Smooth muscle cell (in vitro differentiated cells): Measurements from ENCODE around the gene LEMD3. TPM values are rescaled to one million over a fixed set of nuclear protein-coding genes. Genes with fewer than 3 reads are reported as not detected.

Source experiments
- DNase-seq: peaks from one replicate; lab custom pipeline; 2025; ENCODE audit not compliant: unreplicated experiment; lab: John Stamatoyannopoulos, UW
- H2AFZ ChIP-seq: fragments of 200-600 bp; sonication (generic); 2 replicates; pipeline ENCODE4 v1.6.0; 2016; ENCODE audit warnings: antibody characterized with exemption, low read depth, mild to moderate bottlenecking
- H3F3A ChIP-seq: fragments of 200-600 bp; sonication (generic); 2 replicates; pipeline ENCODE4 v1.6.0; 2017; ENCODE audit warnings: antibody characterized with exemption, low read depth
- H3K27ac ChIP-seq: fragments of 200-600 bp; sonication (generic); 2 replicates; pipeline ENCODE4 v1.5.1; 2016; ENCODE audit warnings: low read depth, mild to moderate bottlenecking
- H3K27me3 ChIP-seq: fragments of 200-600 bp; sonication (generic); 2 replicates; pipeline ENCODE4 v1.6.1; 2016; ENCODE audit warnings: low read depth, mild to moderate bottlenecking
- H3K36me3 ChIP-seq: fragments of 200-600 bp; sonication (generic); 2 replicates; pipeline ENCODE4 v1.5.1; 2016; ENCODE audit warnings: low read depth
- H3K4me1 ChIP-seq: fragments of 200-600 bp; sonication (generic); 2 replicates; pipeline ENCODE4 v1.5.1; 2016; ENCODE audit warnings: low read depth
- H3K4me2 ChIP-seq: fragments of 200-600 bp; sonication (generic); 2 replicates; pipeline ENCODE4 v1.6.0; 2016; ENCODE audit warnings: mild to moderate bottlenecking
- H3K4me3 ChIP-seq: fragments of 200-600 bp; sonication (generic); 2 replicates; pipeline ENCODE4 v1.5.1; 2016; ENCODE audit warnings: mild to moderate bottlenecking
- H3K79me2 ChIP-seq: fragments of 200-600 bp; sonication (generic); 2 replicates; pipeline ENCODE4 v1.6.0; 2016; ENCODE audit warnings: low read depth, mild to moderate bottlenecking
- H3K9ac ChIP-seq: fragments of 200-600 bp; sonication (generic); 2 replicates; pipeline ENCODE4 v1.6.0; 2016; ENCODE audit warnings: low read depth
- H3K9me3 ChIP-seq: fragments of 200-600 bp; sonication (generic); replicated peaks from 2 replicates; pipeline ENCODE4 v1.5.1; 2016; ENCODE audit warnings: low read depth
- H4K20me1 ChIP-seq: fragments of 200-600 bp; sonication (generic); 2 replicates; pipeline ENCODE4 v1.6.0; 2016; ENCODE audit warnings: low read depth
- CTCF ChIP-seq: fragments of 200-600 bp; sonication (generic); IDR thresholded peaks from 2 replicates; pipeline ENCODE4 v1.5.1; 2017; ENCODE audit warnings: borderline replicate concordance, mild to moderate bottlenecking, antibody characterized with exemption; ENCODE audit not compliant: insufficient read depth, poor library complexity, severe bottlenecking
- WGBS: methylation state at CpG from one replicate; pipeline ENCODE4 v1.1.7; 2016; ENCODE audit warnings: low lambda C conversion rate; 5-methylcytosine and 5-hydroxymethylcytosine counted together
- polyA plus RNA-seq: library from polyadenylated mRNA; unstranded; fragments of >200 nt; fragmentation: Nextera tagmentation; extraction: Ambion mirVana; gene quantifications from 2 replicates; pipeline ENCODE4 v1.2.1, GENCODE V29; 2016
- total RNA-seq: library from RNA; depleted of rRNA; stranded (reverse); fragments of >200 nt; gene quantifications from 2 replicates; pipeline ENCODE4 v1.2.3, GENCODE V29; 2014

Gene LEMD3
- total and polyA plus RNA-seq, 2 experiments from 2014 or later: 14.8 to 55.1 TPM

- Histone ChIP-seq H3K9me3 (no peaks in the 10 kb centered on the region), H3K27ac (no peak overlapping the region), H3K36me3 (no peaks in the 10 kb centered on the region), H2AFZ (no peak overlapping the region), H4K20me1 (peaks cover 25% of the 10 kb centered on the region), H3K4me2 (no peak overlapping the region), H3K79me2 (peaks cover 34% of the 10 kb centered on the region), H3K27me3 (no peaks in the 10 kb centered on the region), H3F3A (no peaks in the 10 kb centered on the region), H3K4me3 (no peak overlapping the region), H3K4me1 (peaks cover 6% of the 10 kb centered on the region), H3K9ac (no peak overlapping the region)
- DNase-seq: no peak
- TF ChIP-seq CTCF: no peak
- 97% methylated on average over 3 of the region's 3 CpGs for WGBS
Measured at GRCh38 chr12:65276916-65277530, 107.6 kb downstream of the LEMD3 start.

- Histone ChIP-seq H3K27ac (peak overlapping the region; percentile 91), H4K20me1 (peaks cover 36% of the 10 kb centered on the region), H3K4me2 (peak overlapping the region; percentile 97), H3K4me3 (peak overlapping the region; percentile 86), H3K4me1 (peaks cover 6% of the 10 kb centered on the region), H3K79me2 (peaks cover 45% of the 10 kb centered on the region), H3K9me3 (no peaks in the 10 kb centered on the region), H3K9ac (peak overlapping the region; percentile 86), H3F3A (no peaks in the 10 kb centered on the region), H3K36me3 (no peaks in the 10 kb centered on the region), H2AFZ (peak overlapping the region; percentile 96), H3K27me3 (no peaks in the 10 kb centered on the region)
- no peak for TF ChIP-seq CTCF
- DNase-seq: peak; percentile 27
- 6% methylated on average over 20 of the region's 23 CpGs for WGBS
Measured at GRCh38 chr12:65277994-65278575, 108.7 kb downstream of the LEMD3 start.

GRCh38 chr12:65278576-65279368 lies 109.4 kb downstream of the LEMD3 start, which contains the start of gene MSRB3:
MSRB3 (plus strand) TSS chr12:65278683; CDS start chr12:65308580, 29,897 bp downstream.
- Histone ChIP-seq H3K4me1 (peaks cover 6% of the 10 kb centered on the region), H3K4me2 (peak within 1 kb of the TSS; percentile 97), H3K4me3 (peak within 1 kb of the TSS; percentile 86), H3F3A (no peaks in the 10 kb centered on the region), H3K79me2 (peaks cover 52% of the 10 kb centered on the region), H3K9me3 (no peaks in the 10 kb centered on the region), H3K36me3 (no peaks in the 10 kb centered on the region), H3K27me3 (no peaks in the 10 kb centered on the region), H4K20me1 (peaks cover 43% of the 10 kb centered on the region), H3K27ac (peak within 1 kb of the TSS; percentile 91), H3K9ac (peak within 1 kb of the TSS; percentile 86), H2AFZ (peak within 1 kb of the TSS; percentile 96)
- peak; percentile 53 for DNase-seq
- peak; percentile 8 for TF ChIP-seq CTCF
- WGBS: under 1% methylated on average over 35 of the region's 85 CpGs
